B cell (primary cell): ENCODE results near the gene RPL23.

ENCODE experiments used
- CTCF ChIP-seq: fragments of 200-600 bp; IDR thresholded peaks from one replicate; pipeline ENCODE4 v1.8.0; 2022; ENCODE audit warnings: antibody characterized with exemption, mild to moderate bottlenecking
- EZH2 ChIP-seq: IDR thresholded peaks from 2 replicates; pipeline ENCODE4 v1.6.1; 2012; ENCODE audit warnings: borderline replicate concordance, low read depth, mild to moderate bottlenecking, moderate library complexity, low read length; ENCODE audit not compliant: insufficient read depth, poor library complexity, severe bottlenecking

- TF ChIP-seq EZH2 (no peak), CTCF (no peak)
Observed at GRCh38 chr17:38809828-38810227, 43.7 kb downstream of the RPL23 start.
